Measurements from ENCODE around the gene TCERG1L. TPM values are rescaled to one million over a fixed set of nuclear protein-coding genes. Genes with fewer than 3 reads are reported as not detected.

Gene TCERG1L
- total RNA-seq, 1 donor from 2014 or later: not detected

GRCh38 chr10:131128731-131129130 lies 182.8 kb downstream of the TCERG1L start:
- Histone ChIP-seq H3K27me3 (peaks cover 27% of the 10 kb centered on the region), H3K9me3 (no peaks in the 10 kb centered on the region), H3K4me3 (no peak overlapping the region), H3K27ac (no peak overlapping the region), H3K4me1 (no peaks in the 10 kb centered on the region), H3K36me3 (no peaks in the 10 kb centered on the region)
- ATAC-seq (no peak), DNase-seq (no peak)
- no peak for TF ChIP-seq CTCF (IDR thresholded peaks at IDR 0.05)
- intact Hi-C loops (cut with DNase I): no loop called here

GRCh38 chr10:131127610-131128009 lies 183.9 kb downstream of the TCERG1L start:
- Histone ChIP-seq H3K27me3 (peaks cover 27% of the 10 kb centered on the region), H3K36me3 (no peaks in the 10 kb centered on the region), H3K27ac (no peak overlapping the region), H3K9me3 (no peaks in the 10 kb centered on the region), H3K4me1 (no peaks in the 10 kb centered on the region), H3K4me3 (no peak overlapping the region)
- intact Hi-C loops (cut with DNase I): no loop called here
- no peak for TF ChIP-seq CTCF (IDR thresholded peaks at IDR 0.05)
- ATAC-seq: no peak
- no peak for DNase-seq

- Histone ChIP-seq H3K9me3 (no peaks in the 10 kb centered on the region), H3K4me3 (no peak overlapping the region), H3K36me3 (no peaks in the 10 kb centered on the region), H3K27ac (no peak overlapping the region), H3K27me3 (peaks cover 27% of the 10 kb centered on the region), H3K4me1 (no peaks in the 10 kb centered on the region)
- ATAC-seq (no peak), DNase-seq (no peak)
- no peak for TF ChIP-seq CTCF (IDR thresholded peaks at IDR 0.05)
- intact Hi-C loops (cut with DNase I): no loop called here
Measured at GRCh38 chr10:131127138-131127589, 184.4 kb downstream of the TCERG1L start.

- Histone ChIP-seq H3K27ac (no peak overlapping the region), H3K4me3 (no peak overlapping the region), H3K27me3 (peaks cover 27% of the 10 kb centered on the region), H3K4me1 (no peaks in the 10 kb centered on the region), H3K9me3 (no peaks in the 10 kb centered on the region), H3K36me3 (no peaks in the 10 kb centered on the region)
- ATAC-seq (no peak), DNase-seq (no peak)
- TF ChIP-seq CTCF (IDR thresholded peaks at IDR 0.05): no peak
- intact Hi-C loops (cut with DNase I): no loop called here
Measured at GRCh38 chr10:131126321-131127137, 185.0 kb downstream of the TCERG1L start.

GRCh38 chr10:131125511-131126225 lies 185.9 kb downstream of the TCERG1L start:
- ATAC-seq (no peak), DNase-seq (no peak)
- Histone ChIP-seq H3K9me3 (no peaks in the 10 kb centered on the region), H3K27me3 (peaks cover 27% of the 10 kb centered on the region), H3K36me3 (no peaks in the 10 kb centered on the region), H3K4me1 (no peaks in the 10 kb centered on the region), H3K27ac (no peak overlapping the region), H3K4me3 (no peak overlapping the region)
- no peak for TF ChIP-seq CTCF (IDR thresholded peaks at IDR 0.05)
- intact Hi-C loops (cut with DNase I): no loop called here

Measured in upper lobe of right lung (tissue), 1 donor.